HepG2 (cell line): Measurements from ENCODE around the gene TBC1D12. TPM values are rescaled to one million over a fixed set of nuclear protein-coding genes. Genes with fewer than 3 reads are reported as not detected.

Source experiments
- ARID3A ChIP-seq: IDR thresholded peaks from 2 replicates; pipeline ENCODE4 v1.6.1; 2012; ENCODE audit warnings: low read depth, low read length, improper control_type of control experiment
- ARID4A ChIP-seq: sonication (generic); formaldehyde crosslinking; IDR thresholded peaks from 2 replicates; pipeline ENCODE4 v1.5.0; 2020; ENCODE audit warnings: mild to moderate bottlenecking, missing genetic modification reagents, borderline replicate concordance
- ASH2L ChIP-seq: fragments of 300-600, 200-600 bp; sonication (generic); IDR thresholded peaks from 2 replicates; pipeline ENCODE4 v1.7.0; 2017; ENCODE audit warnings: low read depth, mild to moderate bottlenecking, moderate library complexity, mixed read lengths, low read length; ENCODE audit not compliant: insufficient read length
- BCL6 ChIP-seq: IDR thresholded peaks from 2 replicates; pipeline ENCODE4 v1.6.1; 2016; ENCODE audit warnings: missing genetic modification reagents, missing compliant biosample characterization
- CEBPG ChIP-seq: IDR thresholded peaks from 2 replicates; pipeline ENCODE4 v1.6.1; 2016
- EP300 ChIP-seq, 3 experiments: sonication (generic) in 1 of 3; formaldehyde crosslinking in 1 of 3; IDR thresholded peaks; 2 replicates each; pipeline versions ENCODE4 v1.5.1 to v1.6.1; 2011 to 2020; ENCODE audit warnings: low read depth in 2 of 3, low read length in 2 of 3, borderline replicate concordance in 1 of 3, improper control_type of control experiment in 1 of 3, mild to moderate bottlenecking in 1 of 3, missing genetic modification reagents in 1 of 3, moderate library complexity in 1 of 3
- HHEX ChIP-seq: IDR thresholded peaks from 2 replicates; pipeline ENCODE4 v1.6.1; 2016; ENCODE audit warnings: control low read depth
- HNRNPK ChIP-seq: fragments of 200-400 bp; formaldehyde crosslinking; IDR thresholded peaks from 2 replicates; pipeline ENCODE4 v1.6.1; 2018; ENCODE audit warnings: low read length, low read depth, moderate library complexity, mild to moderate bottlenecking; ENCODE audit not compliant: poor library complexity, severe bottlenecking
- KDM1A ChIP-seq: IDR thresholded peaks from 2 replicates; pipeline ENCODE4 v1.6.1; 2016; ENCODE audit warnings: missing compliant biosample characterization
- KMT2A ChIP-seq: sonication (generic); formaldehyde crosslinking; IDR thresholded peaks from 2 replicates; pipeline ENCODE4 v1.4.0; 2020; ENCODE audit warnings: missing genetic modification reagents
- MTF2 ChIP-seq: sonication (generic); formaldehyde crosslinking; IDR thresholded peaks from 2 replicates; pipeline ENCODE4 v1.5.0; 2020; ENCODE audit warnings: missing genetic modification reagents, borderline replicate concordance
- NCOA2 ChIP-seq: sonication (generic); formaldehyde crosslinking; IDR thresholded peaks from 2 replicates; pipeline ENCODE4 v1.8.0; 2022; ENCODE audit warnings: inconsistent platforms
- NFIC ChIP-seq: IDR thresholded peaks from 2 replicates; pipeline ENCODE4 v1.6.1; 2012; ENCODE audit warnings: mild to moderate bottlenecking, low read length, inconsistent platforms
- NR2F2 ChIP-seq: IDR thresholded peaks from 2 replicates; pipeline ENCODE4 v1.6.1; 2012; ENCODE audit warnings: low read depth, inconsistent platforms, borderline replicate concordance
- RNF2 ChIP-seq: fragments of 450-650 bp; conservative IDR thresholded peaks from 2 replicates; pipeline ENCODE4 v1.6.1; 2016; ENCODE audit warnings: low read depth
- SAP130 ChIP-seq: IDR thresholded peaks from 2 replicates; pipeline ENCODE4 v1.6.1; 2016; ENCODE audit warnings: low read depth
- SIX1 ChIP-seq: sonication (generic); formaldehyde crosslinking; IDR thresholded peaks from 2 replicates; pipeline ENCODE4 v1.4.0; 2020; ENCODE audit warnings: missing genetic modification reagents, borderline replicate concordance
- WIZ ChIP-seq: sonication (generic); formaldehyde crosslinking; IDR thresholded peaks from 2 replicates; pipeline ENCODE4 v1.5.1; 2020; ENCODE audit warnings: mild to moderate bottlenecking, missing genetic modification reagents
- ZBTB7B ChIP-seq: sonication (generic); formaldehyde crosslinking; IDR thresholded peaks from 2 replicates; pipeline ENCODE4 v1.4.0; 2020; ENCODE audit warnings: missing genetic modification reagents
- ZFP36L1 ChIP-seq: sonication (generic); formaldehyde crosslinking; IDR thresholded peaks from 2 replicates; pipeline ENCODE4 v1.8.0; 2022; ENCODE audit warnings: mild to moderate bottlenecking, missing genetic modification reagents, moderate library complexity
- ZNF382 ChIP-seq: sonication (generic); formaldehyde crosslinking; IDR thresholded peaks from 2 replicates; pipeline ENCODE4 v1.5.0; 2020; ENCODE audit warnings: missing genetic modification reagents, mild to moderate bottlenecking, borderline replicate concordance
- ZNF510 ChIP-seq: sonication (generic); formaldehyde crosslinking; IDR thresholded peaks from 2 replicates; pipeline ENCODE4 v1.4.0; 2020; ENCODE audit warnings: low read depth, mild to moderate bottlenecking, missing genetic modification reagents
- ZNF773 ChIP-seq: sonication (generic); formaldehyde crosslinking; IDR thresholded peaks from 2 replicates; pipeline ENCODE4 v1.4.0; 2020; ENCODE audit warnings: missing genetic modification reagents, borderline replicate concordance
- polyA plus RNA-seq, 8 experiments: library from polyadenylated mRNA; depleted of rRNA in 3 of 8; stranded (reverse) in 7 of 8; unstranded in 1 of 8; fragments of >200 nt; fragmentation: Illumina TruSeq in 4 of 8; extraction: Trizol in 4 of 8; gene quantifications; 2 replicates each; pipeline versions ENCODE4 v1.2.1 to v1.2.3, GENCODE V29; 2011 to 2016; ENCODE audit warnings: low read depth in 4 of 8, missing spikeins in 1 of 8, mixed read lengths in 1 of 8; ENCODE audit not compliant: insufficient read depth in 1 of 8
- total RNA-seq, 5 experiments: library from RNA; depleted of rRNA; stranded (reverse); fragments of >200 nt; fragmentation: Illumina TruSeq; extraction: Trizol; gene quantifications; 2 replicates each; pipeline ENCODE4 v1.2.3, GENCODE V29; 2016; ENCODE audit warnings: low read depth in 1 of 5

TBC1D12 gene
- total and polyA plus RNA-seq, 2 of the 13 experiments (the other 11 are each of a cell fraction or from before 2014, with no cell fraction given) = 5.7 to 6.2 TPM

GRCh38 chr10:94462130-94462529 is 59.8 kb downstream of the TBC1D12 start (continued):
- TF ChIP-seq ARID4A (no peak), RNF2 (no peak), SAP130 (CRISPR knock-in tag) (peak; percentile 51), HHEX (CRISPR knock-in tag) (peak; percentile 94), NFIC (peak; percentile 61; the same call in 1 of the 2 replicates), CEBPG (CRISPR knock-in tag) (peak; percentile 32; the same call in 1 of the 2 replicates), KMT2A (CRISPR knock-in tag) (no peak), NR2F2 (peak; percentile 99), SIX1 (CRISPR knock-in tag) (peak; percentile 46; the same call in 1 of the 2 replicates), KDM1A (no peak), BCL6 (CRISPR knock-in tag) (peak; percentile 95), ZFP36L1 (CRISPR knock-in tag) (no peak), ZBTB7B (CRISPR knock-in tag) (0 out of 2 replicates have a peak, but pooled peaks have one; percentile 41), WIZ (CRISPR knock-in tag) (no peak), ASH2L (no peak), ZNF773 (CRISPR knock-in tag) (no peak), EP300 (IDR thresholded peaks at IDR 0.05; ENCODE audit: low read depth in 2 of 2, low read length in 2 of 2) (peak in 1 of 2 experiments; percentile 50; a peak in 1 of 4 replicates), EP300 (CRISPR knock-in tag; IDR thresholded peaks at IDR 0.05; ENCODE audit: borderline replicate concordance) (no peak), HNRNPK (no peak), NCOA2 (CRISPR knock-in tag) (peak; percentile 57; the same call in 1 of the 2 replicates), ZNF510 (CRISPR knock-in tag) (no peak), ZNF382 (CRISPR knock-in tag) (no peak), MTF2 (CRISPR knock-in tag) (no peak), ARID3A (0 out of 2 replicates have a peak, but pooled peaks have one; percentile 15)
